ENCODE data around the gene PITPNM3.

The PITPNM3 gene

GRCh38 chr17:6554871-6555330 is 1.5 kb downstream of the PITPNM3 start:
- H3K36me3 ChIP-seq (ENCODE audit: control insufficient read depth, insufficient read depth, low read length): no peaks in the 10 kb centered on the region
- no peak overlapping the region for H3K4me2 ChIP-seq (ENCODE audit: low read length)
- H3K27ac ChIP-seq: no peak overlapping the region
- no peaks in the 10 kb centered on the region for H3K27me3 ChIP-seq (ENCODE audit: control insufficient read depth, insufficient read depth, low read length)
- H3K79me2 ChIP-seq: no peaks in the 10 kb centered on the region
- no peaks in the 10 kb centered on the region for H3K9me3 ChIP-seq (ENCODE audit: control insufficient read depth, low read length)
- H3K9ac ChIP-seq: no peak overlapping the region
- no peaks in the 10 kb centered on the region for H3K4me1 ChIP-seq
- no peak overlapping the region for H3K4me3 ChIP-seq (ENCODE audit: low read depth, low read length)
- no peak for TF ChIP-seq CTCF (IDR thresholded peaks at IDR 0.05)
- peak overlapping the region; percentile 84 for H2AFZ ChIP-seq

- no peak for TF ChIP-seq CTCF (IDR thresholded peaks at IDR 0.05)
- Histone ChIP-seq H3K4me1 (no peaks in the 10 kb centered on the region), H3K9ac (no peak overlapping the region), H3K4me2 (ENCODE audit: low read length) (no peak overlapping the region), H2AFZ (no peak overlapping the region), H3K79me2 (no peaks in the 10 kb centered on the region), H3K36me3 (ENCODE audit: control insufficient read depth, insufficient read depth, low read length) (no peaks in the 10 kb centered on the region), H3K9me3 (ENCODE audit: control insufficient read depth, low read length) (no peaks in the 10 kb centered on the region), H3K27ac (no peak overlapping the region), H3K4me3 (ENCODE audit: low read depth, low read length) (no peak overlapping the region), H3K27me3 (ENCODE audit: control insufficient read depth, insufficient read depth, low read length) (no peaks in the 10 kb centered on the region)
Observed at GRCh38 chr17:6554342-6554741, 2.0 kb downstream of the PITPNM3 start.

- no peaks in the 10 kb centered on the region for H3K4me1 ChIP-seq
- H3K4me2 ChIP-seq (ENCODE audit: low read length): no peak overlapping the region
- no peak for TF ChIP-seq CTCF (IDR thresholded peaks at IDR 0.05)
- H3K4me3 ChIP-seq (ENCODE audit: low read depth, low read length): no peak overlapping the region
- H3K9me3 ChIP-seq (ENCODE audit: control insufficient read depth, low read length): no peaks in the 10 kb centered on the region
- no peaks in the 10 kb centered on the region for H3K36me3 ChIP-seq (ENCODE audit: control insufficient read depth, insufficient read depth, low read length)
- H3K27me3 ChIP-seq (ENCODE audit: control insufficient read depth, insufficient read depth, low read length): no peaks in the 10 kb centered on the region
- H3K79me2 ChIP-seq: no peaks in the 10 kb centered on the region
- no peak overlapping the region for H3K9ac ChIP-seq
- no peak overlapping the region for H2AFZ ChIP-seq
- H3K27ac ChIP-seq: no peak overlapping the region
Observed at GRCh38 chr17:6551869-6552531, 4.4 kb downstream of the PITPNM3 start.

- H3K27me3 ChIP-seq (ENCODE audit: control insufficient read depth, insufficient read depth, low read length): no peaks in the 10 kb centered on the region
- H3K27ac ChIP-seq: no peak overlapping the region
- no peak overlapping the region for H3K4me2 ChIP-seq (ENCODE audit: low read length)
- no peaks in the 10 kb centered on the region for H3K4me1 ChIP-seq
- no peak overlapping the region for H3K4me3 ChIP-seq (ENCODE audit: low read depth, low read length)
- no peaks in the 10 kb centered on the region for H3K9me3 ChIP-seq (ENCODE audit: control insufficient read depth, low read length)
- no peaks in the 10 kb centered on the region for H3K36me3 ChIP-seq (ENCODE audit: control insufficient read depth, insufficient read depth, low read length)
- H3K79me2 ChIP-seq: no peaks in the 10 kb centered on the region
- TF ChIP-seq CTCF (IDR thresholded peaks at IDR 0.05): no peak
- H2AFZ ChIP-seq: no peak overlapping the region
- H3K9ac ChIP-seq: no peak overlapping the region
Observed at GRCh38 chr17:6551356-6551755, 5.0 kb downstream of the PITPNM3 start.
